HL-60 (cell line): ENCODE results near the gene ORC5.

Experiments
- CTCF ChIP-seq: IDR thresholded peaks from one replicate; pipeline ENCODE4 v1.5.1; 2011; ENCODE audit warnings: low read length, control low read depth, inconsistent platforms; ENCODE audit not compliant: insufficient read depth
- POLR2AphosphoS5 ChIP-seq: IDR thresholded peaks from 2 replicates; pipeline ENCODE4 v1.6.1; 2012; ENCODE audit warnings: low read depth

- TF ChIP-seq CTCF: no peak
- TF ChIP-seq POLR2AphosphoS5: no peak
Observed at GRCh38 chr7:104136981-104137380, 70.8 kb downstream of the ORC5 start.
